ENCODE results near the gene PTEN. TPM values are rescaled to one million over a fixed set of nuclear protein-coding genes. Genes with fewer than 3 reads are reported as not detected.
"Not testable (repeated sequence)": the region's sequence is repeated elsewhere in the genome, so short reads cannot be mapped to it uniquely, and the experiment has no call there.

PTEN gene
- total RNA-seq, 1 experiment from 2014 or later, result 66.0 TPM

DNA sequence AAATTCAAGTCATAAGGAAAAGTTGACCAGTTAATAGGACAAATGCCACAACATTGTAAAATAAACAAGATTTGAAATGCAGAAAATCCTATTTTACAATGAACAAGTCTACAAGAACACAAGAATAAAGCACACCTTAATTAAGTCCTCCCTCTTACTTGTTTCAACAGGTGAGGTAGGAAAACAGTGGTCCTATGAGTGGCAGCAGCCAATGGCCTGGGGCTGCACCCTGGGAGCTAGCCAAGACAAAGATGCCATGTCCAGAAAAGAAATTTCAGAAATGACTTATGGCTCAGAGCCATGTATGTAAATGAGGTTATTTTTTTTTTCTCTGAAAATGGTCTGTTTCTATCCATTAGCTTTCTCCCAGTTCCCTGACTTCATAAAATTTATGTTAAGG is 14.4 kb upstream of the PTEN start:
- no peak overlapping the region for H3K27ac ChIP-seq (ENCODE audit: low read depth, low read length, poor library complexity, severe bottlenecking)
- intact Hi-C loops (cut with micrococcal nuclease; ENCODE audit: unreplicated experiment), result no loop called here
- TF ChIP-seq, protein P1, sequence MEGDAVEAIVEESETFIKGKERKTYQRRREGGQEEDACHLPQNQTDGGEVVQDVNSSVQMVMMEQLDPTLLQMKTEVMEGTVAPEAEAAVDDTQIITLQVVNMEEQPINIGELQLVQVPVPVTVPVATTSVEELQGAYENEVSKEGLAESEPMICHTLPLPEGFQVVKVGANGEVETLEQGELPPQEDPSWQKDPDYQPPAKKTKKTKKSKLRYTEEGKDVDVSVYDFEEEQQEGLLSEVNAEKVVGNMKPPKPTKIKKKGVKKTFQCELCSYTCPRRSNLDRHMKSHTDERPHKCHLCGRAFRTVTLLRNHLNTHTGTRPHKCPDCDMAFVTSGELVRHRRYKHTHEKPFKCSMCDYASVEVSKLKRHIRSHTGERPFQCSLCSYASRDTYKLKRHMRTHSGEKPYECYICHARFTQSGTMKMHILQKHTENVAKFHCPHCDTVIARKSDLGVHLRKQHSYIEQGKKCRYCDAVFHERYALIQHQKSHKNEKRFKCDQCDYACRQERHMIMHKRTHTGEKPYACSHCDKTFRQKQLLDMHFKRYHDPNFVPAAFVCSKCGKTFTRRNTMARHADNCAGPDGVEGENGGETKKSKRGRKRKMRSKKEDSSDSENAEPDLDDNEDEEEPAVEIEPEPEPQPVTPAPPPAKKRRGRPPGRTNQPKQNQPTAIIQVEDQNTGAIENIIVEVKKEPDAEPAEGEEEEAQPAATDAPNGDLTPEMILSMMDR (conservative IDR thresholded peaks at IDR 0.05; ENCODE audit: low read depth, low read length), result no peak
- no peak for TF ChIP-seq EZH2 (IDR thresholded peaks at IDR 0.05; ENCODE audit: borderline replicate concordance, low read depth, low read length, poor library complexity, severe bottlenecking)
- no TSS peak for BruUV-seq (replicated peaks)
- ChIA-PET CTCF (no interaction called here), POLR2A (ENCODE audit: low non-redundant PET) (no interaction called here)
- no peaks in the 10 kb centered on the region for H3K27me3 ChIP-seq (replicated peaks; ENCODE audit: insufficient read depth, low read depth, low read length, poor library complexity)
- H3K4me1 ChIP-seq (ENCODE audit: insufficient read depth, low read length, poor library complexity, severe bottlenecking), result no peaks in the 10 kb centered on the region
- no peak for DNase-seq (ENCODE audit: low spot score)
- H3K36me3 ChIP-seq (ENCODE audit: insufficient read depth, low read length, poor library complexity, severe bottlenecking), result no peaks in the 10 kb centered on the region
- H3K9me3 ChIP-seq (ENCODE audit: low read depth, low read length, poor library complexity, severe bottlenecking), result no peaks in the 10 kb centered on the region
- no peak overlapping the region for H3K4me3 ChIP-seq (ENCODE audit: low read depth, low read length, poor library complexity, severe bottlenecking)

DNA sequence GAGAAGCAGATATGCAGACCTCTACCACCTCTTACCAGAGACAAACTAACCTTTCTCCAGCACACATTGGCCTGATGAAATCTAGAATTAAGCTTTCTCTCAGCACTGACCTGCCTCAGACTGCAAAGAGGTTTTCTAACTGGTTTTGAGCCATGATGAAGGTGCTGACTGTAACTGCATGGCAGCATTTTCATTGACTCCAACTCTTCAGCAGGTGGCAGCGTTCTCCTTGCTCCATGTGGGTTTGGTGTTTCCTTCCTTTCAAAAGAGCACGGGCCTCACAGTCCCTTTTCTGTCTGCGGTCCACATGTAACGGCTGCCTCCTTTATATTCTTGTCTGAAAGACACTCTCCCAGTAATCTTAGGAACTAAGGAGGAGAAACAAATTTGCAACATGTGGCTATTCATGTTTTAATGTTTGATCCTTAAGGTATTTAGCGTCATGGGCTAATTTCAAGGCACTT is 12.7 kb upstream of the PTEN start:
- no TSS peak for BruUV-seq (replicated peaks)
- Histone ChIP-seq H3K27ac (ENCODE audit: low read depth, low read length, poor library complexity, severe bottlenecking) (no peak overlapping the region), H3K27me3 (replicated peaks; ENCODE audit: insufficient read depth, low read depth, low read length, poor library complexity) (no peaks in the 10 kb centered on the region), H3K4me1 (ENCODE audit: insufficient read depth, low read length, poor library complexity, severe bottlenecking) (no peaks in the 10 kb centered on the region), H3K9me3 (ENCODE audit: low read depth, low read length, poor library complexity, severe bottlenecking) (no peaks in the 10 kb centered on the region), H3K36me3 (ENCODE audit: insufficient read depth, low read length, poor library complexity, severe bottlenecking) (no peaks in the 10 kb centered on the region), H3K4me3 (ENCODE audit: low read depth, low read length, poor library complexity, severe bottlenecking) (no peak overlapping the region)
- POLR2A ChIA-PET (ENCODE audit: low non-redundant PET), result no interaction called here
- CTCF ChIA-PET, result interaction anchor here (0.6 to 2.1 kb wide), 2 partner anchors 10 to 264 kb away, joined by 5 to 13 read pairs; no protein-coding TSS in a partner anchor
- DNase-seq (ENCODE audit: low spot score), result peak; percentile 74
- intact Hi-C loops (cut with micrococcal nuclease; ENCODE audit: unreplicated experiment), result loop anchor here (1.0 kb wide), 1 partner anchor 264 kb away; no protein-coding TSS in a partner anchor
- TF ChIP-seq, protein P1 (conservative IDR thresholded peaks at IDR 0.05; ENCODE audit: low read depth, low read length), result peak; percentile 72
- no peak for TF ChIP-seq EZH2 (IDR thresholded peaks at IDR 0.05; ENCODE audit: borderline replicate concordance, low read depth, low read length, poor library complexity, severe bottlenecking)

DNA sequence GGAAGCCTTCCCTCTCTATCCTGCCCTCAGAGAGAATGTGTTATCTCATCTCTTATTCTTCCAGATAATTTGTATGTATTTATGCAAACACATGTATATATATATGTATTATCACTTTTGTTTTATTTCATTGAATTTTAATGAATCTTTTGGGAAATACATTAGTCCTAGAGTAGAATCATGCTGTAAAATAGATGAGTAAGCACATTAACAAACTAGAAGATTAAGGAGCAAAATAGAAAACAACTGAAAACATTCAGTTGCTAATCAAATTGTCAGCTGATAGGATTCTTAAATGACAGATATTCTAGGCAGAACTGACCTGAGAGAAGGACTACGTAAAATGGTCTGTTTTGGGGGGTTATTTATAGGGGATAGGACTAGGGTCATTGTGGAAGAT is 11.3 kb upstream of the PTEN start:
- no peak overlapping the region for H3K27ac ChIP-seq (ENCODE audit: low read depth, low read length, poor library complexity, severe bottlenecking)
- H3K36me3 ChIP-seq (ENCODE audit: insufficient read depth, low read length, poor library complexity, severe bottlenecking), result no peaks in the 10 kb centered on the region
- ChIA-PET POLR2A (ENCODE audit: low non-redundant PET) (no interaction called here), CTCF (interaction anchor here (2.1 kb wide), 1 partner anchor 262 kb away, joined by 13 read pairs; no protein-coding TSS in a partner anchor)
- no TSS peak for BruUV-seq (replicated peaks)
- no peak overlapping the region for H3K4me3 ChIP-seq (ENCODE audit: low read depth, low read length, poor library complexity, severe bottlenecking)
- no peaks in the 10 kb centered on the region for H3K4me1 ChIP-seq (ENCODE audit: insufficient read depth, low read length, poor library complexity, severe bottlenecking)
- no peaks in the 10 kb centered on the region for H3K27me3 ChIP-seq (replicated peaks; ENCODE audit: insufficient read depth, low read depth, low read length, poor library complexity)
- no peak for TF ChIP-seq EZH2 (IDR thresholded peaks at IDR 0.05; ENCODE audit: borderline replicate concordance, low read depth, low read length, poor library complexity, severe bottlenecking)
- TF ChIP-seq, protein P1 (conservative IDR thresholded peaks at IDR 0.05; ENCODE audit: low read depth, low read length), result no peak
- intact Hi-C loops (cut with micrococcal nuclease; ENCODE audit: unreplicated experiment), result no loop called here
- no peaks in the 10 kb centered on the region for H3K9me3 ChIP-seq (ENCODE audit: low read depth, low read length, poor library complexity, severe bottlenecking)
- DNase-seq (ENCODE audit: low spot score), result no peak

DNA sequence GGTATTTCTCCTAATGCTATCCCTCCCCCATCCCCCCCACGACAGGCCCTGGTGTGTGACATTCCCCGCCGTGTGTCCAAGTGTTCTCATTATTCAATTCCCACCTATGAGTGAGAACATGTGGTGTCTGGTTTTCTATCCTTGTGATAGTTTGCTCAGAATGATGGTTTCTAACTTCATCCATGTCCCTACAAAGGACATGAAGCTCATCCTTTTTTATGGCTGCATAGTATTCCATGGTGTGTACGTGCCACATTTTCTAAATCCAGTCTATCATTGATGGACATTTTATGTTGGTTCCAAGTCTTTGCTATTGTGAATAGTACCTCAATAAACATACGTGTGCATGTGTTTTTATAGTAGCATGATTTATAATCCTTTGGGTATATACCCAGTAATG is 8.2 kb upstream of the PTEN start:
- H3K27me3 ChIP-seq (replicated peaks; ENCODE audit: insufficient read depth, low read depth, low read length, poor library complexity); H3K4me3 ChIP-seq (ENCODE audit: low read depth, low read length, poor library complexity, severe bottlenecking); DNase-seq (ENCODE audit: low spot score); BruUV-seq (replicated peaks); H3K9me3 ChIP-seq (ENCODE audit: low read depth, low read length, poor library complexity, severe bottlenecking); intact Hi-C loops (cut with micrococcal nuclease; ENCODE audit: unreplicated experiment); H3K4me1 ChIP-seq (ENCODE audit: insufficient read depth, low read length, poor library complexity, severe bottlenecking); POLR2A ChIA-PET (ENCODE audit: low non-redundant PET); CTCF ChIA-PET; H3K36me3 ChIP-seq (ENCODE audit: insufficient read depth, low read length, poor library complexity, severe bottlenecking); H3K27ac ChIP-seq (ENCODE audit: low read depth, low read length, poor library complexity, severe bottlenecking): not testable (repeated sequence)

DNA sequence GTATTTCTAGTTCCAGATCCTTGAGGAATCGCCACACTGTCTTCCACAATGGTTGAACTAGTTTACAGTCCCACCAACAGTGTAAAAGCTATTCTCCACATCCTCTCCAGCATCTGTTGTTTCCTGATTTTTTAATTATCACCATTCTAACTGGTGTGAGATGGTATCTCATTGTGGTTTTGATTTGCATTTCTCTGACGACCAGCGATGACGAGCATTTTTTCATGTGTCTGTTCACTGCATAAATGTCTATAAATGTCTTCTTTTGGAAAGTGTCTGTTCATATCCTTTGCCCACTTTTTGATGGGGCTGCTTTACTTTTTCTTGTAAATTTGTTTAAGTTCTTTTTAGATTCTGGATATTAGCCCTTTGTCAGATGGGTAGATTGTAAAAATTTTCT is 7.8 kb upstream of the PTEN start:
- CTCF ChIA-PET; H3K36me3 ChIP-seq (ENCODE audit: insufficient read depth, low read length, poor library complexity, severe bottlenecking); intact Hi-C loops (cut with micrococcal nuclease; ENCODE audit: unreplicated experiment); H3K9me3 ChIP-seq (ENCODE audit: low read depth, low read length, poor library complexity, severe bottlenecking); H3K4me3 ChIP-seq (ENCODE audit: low read depth, low read length, poor library complexity, severe bottlenecking); POLR2A ChIA-PET (ENCODE audit: low non-redundant PET); H3K27ac ChIP-seq (ENCODE audit: low read depth, low read length, poor library complexity, severe bottlenecking); DNase-seq (ENCODE audit: low spot score); BruUV-seq (replicated peaks); H3K27me3 ChIP-seq (replicated peaks; ENCODE audit: insufficient read depth, low read depth, low read length, poor library complexity); H3K4me1 ChIP-seq (ENCODE audit: insufficient read depth, low read length, poor library complexity, severe bottlenecking): not testable (repeated sequence)

All from A673 (cell line).